Nephron progenitor cell (in vitro differentiated cells): ENCODE data around the gene SEMA6C.
A peak's percentile ranks its signal among the peaks of the same experiment; 100 is the strongest.
"Not testable (repeated sequence)": the region's sequence is repeated elsewhere in the genome, so short reads cannot be mapped to it uniquely, and the experiment has no call there.

ENCODE experiments used
- DNase-seq: peaks from one replicate; pipeline ENCODE4 v3.0.0; 2021
- H3K27ac Mint-ChIP-seq: 2 replicates; pipeline ENCODE4 v1.8.0; 2021; ENCODE audit warnings: mild to moderate bottlenecking, moderate library complexity, mixed read lengths
- H3K27me3 Mint-ChIP-seq: 2 replicates; pipeline ENCODE4 v1.8.0; 2021; ENCODE audit warnings: mild to moderate bottlenecking, low read depth, mixed read lengths; ENCODE audit not compliant: poor library complexity
- H3K36me3 Mint-ChIP-seq: 2 replicates; pipeline ENCODE4 v1.8.0; 2021; ENCODE audit warnings: low read depth, mixed read lengths
- H3K4me1 Mint-ChIP-seq: 2 replicates; pipeline ENCODE4 v1.8.0; 2021; ENCODE audit warnings: mixed read lengths
- H3K4me3 Mint-ChIP-seq: 2 replicates; pipeline ENCODE4 v1.8.0; 2021; ENCODE audit warnings: mild to moderate bottlenecking, moderate library complexity, mixed read lengths
- H3K9me3 Mint-ChIP-seq: 2 replicates; pipeline ENCODE4 v1.8.0; 2021; ENCODE audit warnings: mild to moderate bottlenecking, moderate library complexity, mixed read lengths
- TF ChIP-seq, protein P1 (sequence below): fragments of 200-600 bp; sonication (generic); IDR thresholded peaks from 2 replicates; pipeline ENCODE4 v1.5.0; 2021; ENCODE audit warnings: antibody characterized with exemption

SEMA6C gene

DNA sequence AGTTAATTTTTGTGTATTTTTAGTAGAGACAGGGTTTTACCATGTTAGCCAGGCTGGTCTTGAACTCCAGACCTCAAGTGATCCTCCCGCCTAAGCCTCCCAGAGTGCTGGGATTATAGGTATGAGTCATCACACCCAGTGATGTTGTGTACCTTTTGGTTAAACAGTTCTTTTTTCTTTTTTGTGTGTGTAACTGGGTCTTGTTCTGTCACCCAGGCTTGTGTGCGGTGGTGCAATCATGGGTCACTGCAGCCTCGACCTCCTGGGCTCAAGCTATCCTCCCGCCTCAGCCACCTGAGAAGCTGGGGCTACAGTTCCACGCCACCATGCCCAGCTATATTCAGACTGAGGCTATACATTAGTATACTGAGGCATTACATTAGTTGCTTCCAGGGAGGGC, 38.1 kb downstream of the SEMA6C start:
- Mint-ChIP-seq H3K4me3 (no peak overlapping the region), H3K9me3 (no peaks in the 10 kb centered on the region), H3K27ac (no peak overlapping the region), H3K27me3 (peaks cover 4% of the 10 kb centered on the region), H3K36me3 (peaks cover 12% of the 10 kb centered on the region), H3K4me1 (peaks cover 15% of the 10 kb centered on the region)
- TF ChIP-seq, protein P1, sequence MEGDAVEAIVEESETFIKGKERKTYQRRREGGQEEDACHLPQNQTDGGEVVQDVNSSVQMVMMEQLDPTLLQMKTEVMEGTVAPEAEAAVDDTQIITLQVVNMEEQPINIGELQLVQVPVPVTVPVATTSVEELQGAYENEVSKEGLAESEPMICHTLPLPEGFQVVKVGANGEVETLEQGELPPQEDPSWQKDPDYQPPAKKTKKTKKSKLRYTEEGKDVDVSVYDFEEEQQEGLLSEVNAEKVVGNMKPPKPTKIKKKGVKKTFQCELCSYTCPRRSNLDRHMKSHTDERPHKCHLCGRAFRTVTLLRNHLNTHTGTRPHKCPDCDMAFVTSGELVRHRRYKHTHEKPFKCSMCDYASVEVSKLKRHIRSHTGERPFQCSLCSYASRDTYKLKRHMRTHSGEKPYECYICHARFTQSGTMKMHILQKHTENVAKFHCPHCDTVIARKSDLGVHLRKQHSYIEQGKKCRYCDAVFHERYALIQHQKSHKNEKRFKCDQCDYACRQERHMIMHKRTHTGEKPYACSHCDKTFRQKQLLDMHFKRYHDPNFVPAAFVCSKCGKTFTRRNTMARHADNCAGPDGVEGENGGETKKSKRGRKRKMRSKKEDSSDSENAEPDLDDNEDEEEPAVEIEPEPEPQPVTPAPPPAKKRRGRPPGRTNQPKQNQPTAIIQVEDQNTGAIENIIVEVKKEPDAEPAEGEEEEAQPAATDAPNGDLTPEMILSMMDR: no peak
- no peak for DNase-seq

DNA sequence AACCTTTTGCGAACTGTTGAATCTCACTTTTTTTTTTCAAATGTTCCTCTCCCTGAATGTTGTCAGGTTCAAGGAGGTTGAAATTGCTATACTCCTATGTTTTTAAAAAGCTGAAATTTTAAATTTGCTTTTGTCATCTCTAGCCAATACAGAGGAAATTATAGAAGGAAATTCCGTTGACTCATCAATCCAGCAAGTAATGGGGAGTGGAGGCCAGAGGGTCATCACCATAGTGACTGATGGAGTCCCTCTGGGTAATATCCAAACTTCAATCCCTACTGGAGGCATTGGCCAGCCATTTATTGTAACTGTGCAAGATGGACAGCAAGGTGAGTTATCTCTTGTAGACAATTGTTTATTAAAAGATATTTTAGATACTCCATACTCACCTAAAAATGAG, 39.5 kb downstream of the SEMA6C start:
- TF ChIP-seq, protein P1: no peak
- peaks cover 12% of the 10 kb centered on the region for H3K36me3 Mint-ChIP-seq
- H3K4me3 Mint-ChIP-seq: peak overlapping the region; percentile 29
- peaks cover 15% of the 10 kb centered on the region for H3K4me1 Mint-ChIP-seq
- peak overlapping the region; percentile 88 for H3K27ac Mint-ChIP-seq
- H3K9me3 Mint-ChIP-seq: no peaks in the 10 kb centered on the region
- DNase-seq: peak; percentile 26
- no peaks in the 10 kb centered on the region for H3K27me3 Mint-ChIP-seq

DNA sequence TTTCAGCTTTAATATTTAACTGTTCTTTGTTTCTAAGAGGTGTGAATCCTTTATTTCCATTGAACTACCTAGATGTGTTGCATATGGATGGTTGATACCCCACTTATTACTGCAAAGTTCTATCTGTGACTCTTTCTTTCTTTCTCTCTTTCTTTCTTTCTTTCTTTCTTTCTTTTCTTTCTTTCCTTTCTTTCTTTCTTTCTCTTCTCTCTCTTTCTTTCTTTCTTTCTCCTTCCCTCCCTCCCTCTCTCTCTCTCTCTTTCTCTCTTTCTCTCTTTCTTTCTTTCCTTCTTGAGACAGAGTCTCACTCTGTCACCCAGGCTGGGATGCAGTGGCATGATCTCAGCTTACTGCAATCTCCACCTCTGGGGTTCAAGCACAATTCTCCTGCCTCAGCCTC, 41.8 kb downstream of the SEMA6C start:
- no peaks in the 10 kb centered on the region for H3K27me3 Mint-ChIP-seq
- DNase-seq: no peak
- H3K9me3 Mint-ChIP-seq: no peaks in the 10 kb centered on the region
- H3K4me3 Mint-ChIP-seq: no peak overlapping the region
- no peak overlapping the region for H3K27ac Mint-ChIP-seq
- peaks cover 7% of the 10 kb centered on the region for H3K36me3 Mint-ChIP-seq
- peaks cover 15% of the 10 kb centered on the region for H3K4me1 Mint-ChIP-seq
- TF ChIP-seq, protein P1: no peak

DNA sequence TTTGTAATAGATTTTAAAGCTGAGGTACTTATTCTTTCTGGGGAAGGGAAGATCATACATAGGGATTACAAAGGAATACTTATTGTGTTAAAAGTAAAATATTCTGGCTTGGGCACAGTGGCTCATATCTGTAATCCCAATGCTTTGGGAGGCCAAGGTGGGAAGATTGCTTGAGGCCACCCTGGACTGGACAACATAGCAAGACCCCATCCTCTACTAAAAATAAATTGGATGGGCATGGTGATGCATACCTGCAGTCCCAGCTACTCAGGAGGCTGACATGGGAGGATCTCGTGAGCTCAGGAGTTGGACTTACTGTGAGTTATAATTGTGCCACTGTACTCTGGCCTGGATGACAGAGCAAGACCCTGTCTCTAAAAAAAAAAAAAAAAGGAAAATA, 48.3 kb downstream of the SEMA6C start:
- H3K36me3 Mint-ChIP-seq: no peaks in the 10 kb centered on the region
- no peak overlapping the region for H3K4me3 Mint-ChIP-seq
- H3K4me1 Mint-ChIP-seq: no peaks in the 10 kb centered on the region
- H3K27me3 Mint-ChIP-seq: no peaks in the 10 kb centered on the region
- no peaks in the 10 kb centered on the region for H3K9me3 Mint-ChIP-seq
- H3K27ac Mint-ChIP-seq: no peak overlapping the region
- DNase-seq: no peak
- TF ChIP-seq, protein P1: no peak

DNA sequence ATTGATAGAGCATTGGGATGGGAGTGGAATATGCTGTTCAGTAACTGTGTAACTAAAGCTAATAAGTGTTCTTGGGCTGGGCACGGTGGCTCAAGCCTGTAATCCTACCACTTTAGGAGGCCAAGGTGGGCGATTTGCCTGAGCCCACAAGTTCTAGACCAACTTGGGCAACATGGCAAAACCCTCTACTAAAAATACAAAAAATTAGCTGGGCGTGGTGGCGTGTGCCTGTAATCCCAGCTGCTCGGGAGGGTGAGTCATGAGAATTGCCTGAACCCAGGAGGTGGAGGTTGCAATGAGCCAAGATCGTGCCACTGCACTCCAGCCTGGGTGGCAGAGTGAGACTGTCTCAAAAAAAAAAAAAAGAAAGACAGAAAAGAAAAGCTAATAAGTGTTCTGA, 49.0 kb downstream of the SEMA6C start:
- H3K27me3 Mint-ChIP-seq, H3K36me3 Mint-ChIP-seq, H3K27ac Mint-ChIP-seq, DNase-seq, H3K4me3 Mint-ChIP-seq, H3K9me3 Mint-ChIP-seq, H3K4me1 Mint-ChIP-seq: not testable (repeated sequence)

DNA sequence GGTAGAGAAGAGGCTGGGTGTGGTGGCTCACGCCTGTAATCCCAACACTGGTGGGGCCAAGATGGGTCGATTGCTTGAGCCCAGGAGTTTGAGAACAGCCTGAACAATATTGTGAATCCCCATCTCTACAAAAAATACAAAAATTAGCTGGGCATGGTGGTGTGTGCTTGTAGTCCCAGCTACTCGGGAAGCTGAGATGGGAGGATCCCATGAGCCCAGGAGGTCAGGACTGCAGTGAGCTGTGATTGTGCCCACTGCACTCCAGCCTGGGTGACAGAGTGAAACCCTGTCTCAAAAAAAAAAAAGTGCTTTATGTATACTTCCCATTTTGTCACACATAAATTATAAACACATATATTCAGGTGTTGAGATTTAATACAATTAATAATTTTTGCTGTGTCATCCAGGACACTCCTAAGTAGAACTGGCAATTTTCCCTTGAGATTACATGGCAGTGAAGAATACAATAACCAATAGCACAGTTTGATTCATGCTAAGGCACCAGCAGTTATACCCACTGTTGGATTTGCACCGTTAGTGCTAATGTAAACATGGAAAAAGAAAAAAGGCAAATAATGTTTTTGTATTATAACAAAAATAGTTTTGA, 60.4 kb downstream of the SEMA6C start:
- Mint-ChIP-seq H3K36me3 (no peaks in the 10 kb centered on the region), H3K4me3 (no peak overlapping the region), H3K27me3 (peaks cover 5% of the 10 kb centered on the region), H3K9me3 (no peaks in the 10 kb centered on the region), H3K27ac (no peak overlapping the region), H3K4me1 (no peaks in the 10 kb centered on the region)
- no peak for DNase-seq
- TF ChIP-seq, protein P1: no peak
